ENCODE measurements around the gene PDE4B. TPM values are rescaled to one million over a fixed set of nuclear protein-coding genes. Genes with fewer than 3 reads are reported as not detected.
A peak's percentile ranks its signal among the peaks of the same experiment; 100 is the strongest.

Gene PDE4B
- total RNA-seq, 1 donor from 2014 or later = 1.2 TPM

- Histone ChIP-seq H4K20me1 (ENCODE audit: low read depth) (no peaks in the 10 kb centered on the region), H3K9ac (no peak overlapping the region), H3F3A (ENCODE audit: low read depth) (no peaks in the 10 kb centered on the region), H3K9me3 (ENCODE audit: low read depth) (no peaks in the 10 kb centered on the region), H3K27ac (no peak overlapping the region), H3K4me2 (no peak overlapping the region), H3K27me3 (no peaks in the 10 kb centered on the region), H3K4me3 (no peak overlapping the region), H3K4me1 (no peaks in the 10 kb centered on the region), H3K36me3 (no peaks in the 10 kb centered on the region), H2AFZ (replicated peaks) (no peak overlapping the region), H3K79me2 (ENCODE audit: low read depth) (no peaks in the 10 kb centered on the region)
- Mint-ChIP-seq H3K27ac (no peak overlapping the region), H3K27me3 (ENCODE audit: insufficient read depth, low read depth) (no peaks in the 10 kb centered on the region), H3K4me1 (no peaks in the 10 kb centered on the region), H3K4me3 (no peak overlapping the region), H3K36me3 (no peaks in the 10 kb centered on the region), H3K9me3 (no peaks in the 10 kb centered on the region)
- no peak for DNase-seq (ENCODE audit: low spot score)
- TF ChIP-seq EZH2 (IDR thresholded peaks at IDR 0.05) (no peak), CTCF (IDR thresholded peaks at IDR 0.05) (no peak), EZH2phosphoT487 (IDR thresholded peaks at IDR 0.05) (no peak)
These were observed 112.0 kb downstream of the PDE4B start for GRCh38 chr1:65904681-65905083.

- Histone ChIP-seq H3K4me3 (no peak overlapping the region), H3K9ac (no peak overlapping the region), H3K4me1 (peaks cover 9% of the 10 kb centered on the region), H3K4me2 (no peak overlapping the region), H3K36me3 (no peaks in the 10 kb centered on the region), H3K27me3 (no peaks in the 10 kb centered on the region), H3K27ac (no peak overlapping the region), H4K20me1 (ENCODE audit: low read depth) (no peaks in the 10 kb centered on the region), H3K79me2 (ENCODE audit: low read depth) (no peaks in the 10 kb centered on the region), H2AFZ (replicated peaks) (no peak overlapping the region), H3F3A (ENCODE audit: low read depth) (no peaks in the 10 kb centered on the region), H3K9me3 (ENCODE audit: low read depth) (no peaks in the 10 kb centered on the region)
- H3K27ac Mint-ChIP-seq = no peak overlapping the region
- no peak overlapping the region for H3K4me3 Mint-ChIP-seq
- no peaks in the 10 kb centered on the region for H3K36me3 Mint-ChIP-seq
- no peak for DNase-seq (ENCODE audit: low spot score)
- TF ChIP-seq EZH2phosphoT487 (IDR thresholded peaks at IDR 0.05) = no peak
- TF ChIP-seq CTCF (IDR thresholded peaks at IDR 0.05) = no peak
- no peak for TF ChIP-seq EZH2 (IDR thresholded peaks at IDR 0.05)
- peaks cover 18% of the 10 kb centered on the region for H3K4me1 Mint-ChIP-seq
- no peaks in the 10 kb centered on the region for H3K9me3 Mint-ChIP-seq
- no peaks in the 10 kb centered on the region for H3K27me3 Mint-ChIP-seq (ENCODE audit: insufficient read depth, low read depth)
These were observed 117.7 kb downstream of the PDE4B start for GRCh38 chr1:65910432-65910831.

- Histone ChIP-seq H2AFZ (replicated peaks) (no peak overlapping the region), H3K9ac (no peak overlapping the region), H3K4me1 (peaks cover 9% of the 10 kb centered on the region), H3K9me3 (ENCODE audit: low read depth) (no peaks in the 10 kb centered on the region), H3K27me3 (no peaks in the 10 kb centered on the region), H3K4me2 (no peak overlapping the region), H3K79me2 (ENCODE audit: low read depth) (no peaks in the 10 kb centered on the region), H3K4me3 (no peak overlapping the region), H3K27ac (no peak overlapping the region), H4K20me1 (ENCODE audit: low read depth) (no peaks in the 10 kb centered on the region), H3K36me3 (no peaks in the 10 kb centered on the region), H3F3A (ENCODE audit: low read depth) (no peaks in the 10 kb centered on the region)
- TF ChIP-seq EZH2phosphoT487 (IDR thresholded peaks at IDR 0.05) = no peak
- Mint-ChIP-seq H3K27ac (peak overlapping the region; percentile 10), H3K36me3 (no peaks in the 10 kb centered on the region), H3K27me3 (ENCODE audit: insufficient read depth, low read depth) (no peaks in the 10 kb centered on the region), H3K4me1 (peaks cover 18% of the 10 kb centered on the region), H3K9me3 (no peaks in the 10 kb centered on the region), H3K4me3 (no peak overlapping the region)
- DNase-seq (ENCODE audit: low spot score) = no peak
These were observed 119.0 kb downstream of the PDE4B start for GRCh38 chr1:65911679-65912078.

- no peaks in the 10 kb centered on the region for H3K36me3 Mint-ChIP-seq
- H3K4me3 ChIP-seq = no peak overlapping the region
- no peak overlapping the region for H3K9ac ChIP-seq
- no peaks in the 10 kb centered on the region for H3K27me3 ChIP-seq
- no peaks in the 10 kb centered on the region for H3F3A ChIP-seq (ENCODE audit: low read depth)
- no peaks in the 10 kb centered on the region for H4K20me1 ChIP-seq (ENCODE audit: low read depth)
- no peaks in the 10 kb centered on the region for H3K36me3 ChIP-seq
- H3K9me3 Mint-ChIP-seq = no peaks in the 10 kb centered on the region
- H3K4me1 ChIP-seq = no peaks in the 10 kb centered on the region
- H3K4me1 Mint-ChIP-seq = peaks cover 3% of the 10 kb centered on the region
- no peak overlapping the region for H2AFZ ChIP-seq (replicated peaks)
- H3K27me3 Mint-ChIP-seq (ENCODE audit: insufficient read depth, low read depth) = no peaks in the 10 kb centered on the region
- H3K27ac ChIP-seq = no peak overlapping the region
- H3K4me3 Mint-ChIP-seq = no peak overlapping the region
- TF ChIP-seq CTCF (IDR thresholded peaks at IDR 0.05) (no peak), EZH2phosphoT487 (IDR thresholded peaks at IDR 0.05) (no peak), EZH2 (IDR thresholded peaks at IDR 0.05) (no peak)
- H3K9me3 ChIP-seq (ENCODE audit: low read depth) = no peaks in the 10 kb centered on the region
- peak overlapping the region; percentile 57 for H3K27ac Mint-ChIP-seq
- H3K79me2 ChIP-seq (ENCODE audit: low read depth) = no peaks in the 10 kb centered on the region
- H3K4me2 ChIP-seq = no peak overlapping the region
- no peak for DNase-seq (ENCODE audit: low spot score)
These were observed 125.9 kb downstream of the PDE4B start for GRCh38 chr1:65918564-65918963.
